H1 (cell line): ENCODE measurements around the gene CASTOR1. TPM values are rescaled to one million over a fixed set of nuclear protein-coding genes. Genes with fewer than 3 reads are reported as not detected.
A peak's percentile ranks its signal among the peaks of the same experiment; 100 is the strongest.

Source experiments
- CTCF ChIA-PET: fragments of 300-600 bp; sonication (Branson Sonifier 250); formaldehyde crosslinking; loops from one replicate; lab custom pipeline; 2021; ENCODE audit not compliant: partially characterized antibody; lab: Charles Lee
- POLR2A ChIA-PET: fragments of 300-600 bp; sonication (Branson Sonifier 250); formaldehyde crosslinking; loops from one replicate; lab custom pipeline; 2021; ENCODE audit warnings: inconsistent platforms; ENCODE audit not compliant: partially characterized antibody; lab: Charles Lee
- DNase-seq, 2 experiments: peaks; one replicate each; pipeline versions ENCODE4 v3.0.0 to v3.0.0-alpha.2; 2010 to 2022; ENCODE audit warnings: low spot score in 2 of 2, low read depth in 1 of 2, mixed read lengths in 1 of 2
- FAIRE-seq: peaks from 2 replicates; lab custom pipeline; 2011; peaks lifted over from hg19 to GRCh38; lab: Jason Lieb, UNC
- H2AFZ ChIP-seq: 2 replicates; pipeline ENCODE4 v1.8.1; 2012; ENCODE audit warnings: low read length, inconsistent platforms
- H2AK5ac ChIP-seq: 2 replicates; pipeline ENCODE4 v1.6.1; 2013; ENCODE audit warnings: low read depth, low read length
- H2BK120ac ChIP-seq: replicated peaks from 2 replicates; pipeline ENCODE3; 2013; ENCODE audit warnings: low read depth, low read length, inconsistent platforms
- H2BK12ac ChIP-seq: 2 replicates; pipeline ENCODE4 v1.6.1; 2013; ENCODE audit warnings: low read depth, low read length
- H2BK15ac ChIP-seq: 2 replicates; pipeline ENCODE4 v1.6.1; 2013; ENCODE audit warnings: low read length
- H2BK20ac ChIP-seq: 2 replicates; pipeline ENCODE4 v1.6.1; 2013; ENCODE audit warnings: low read length
- H2BK5ac ChIP-seq: 2 replicates; pipeline ENCODE4 v1.6.1; 2013; ENCODE audit warnings: low read depth, low read length
- H3K14ac ChIP-seq: 2 replicates; pipeline ENCODE4 v1.6.1; 2013; ENCODE audit warnings: inconsistent platforms; ENCODE audit not compliant: insufficient read length
- H3K18ac ChIP-seq: 2 replicates; pipeline ENCODE4 v1.6.1; 2013; ENCODE audit warnings: low read length; ENCODE audit errors: extremely low read depth
- H3K23ac ChIP-seq: 2 replicates; pipeline ENCODE4 v1.6.1; 2013; ENCODE audit warnings: inconsistent platforms; ENCODE audit not compliant: insufficient read length
- H3K23me2 ChIP-seq: 2 replicates; pipeline ENCODE4 v1.6.1; 2013; ENCODE audit warnings: low read depth, low read length
- H3K27ac ChIP-seq: 2 replicates; pipeline ENCODE4 v1.6.1; 2011; ENCODE audit warnings: low read depth, low read length, inconsistent platforms
- H3K27me3 ChIP-seq, 4 experiments: replicated peaks in 1 of 4; 1 replicate in 1 of 4; 2 replicates in 3 of 4; pipeline versions ENCODE4 v1.6.1 to v1.8.1; 2011 to 2013; ENCODE audit warnings: low read length in 3 of 4, mild to moderate bottlenecking in 3 of 4, inconsistent platforms in 2 of 4, mixed read lengths in 2 of 4, moderate library complexity in 1 of 4; ENCODE audit not compliant: control insufficient read depth in 3 of 4, insufficient read depth in 3 of 4; ENCODE audit errors: extremely low read depth in 1 of 4
- H3K36me3 ChIP-seq, 4 experiments: 2 replicates each; pipeline versions ENCODE4 v1.6.1 to v1.8.1; 2011 to 2013; ENCODE audit warnings: mild to moderate bottlenecking in 4 of 4, low read length in 3 of 4, moderate library complexity in 2 of 4, control low read depth in 1 of 4, inconsistent platforms in 1 of 4; ENCODE audit not compliant: insufficient read depth in 4 of 4, control insufficient read depth in 2 of 4
- H3K4ac ChIP-seq: replicated peaks from 2 replicates; pipeline ENCODE3; 2013; ENCODE audit warnings: low read length, low read depth, mixed read lengths, inconsistent platforms; ENCODE audit not compliant: insufficient read length
- H3K4me1 ChIP-seq, 4 experiments: replicated peaks in 1 of 4; 1 replicate in 1 of 4; 2 replicates in 3 of 4; pipeline versions ENCODE4 v1.6.1 to v1.8.1; 2011 to 2013; ENCODE audit warnings: low read length in 3 of 4, inconsistent platforms in 2 of 4, mixed read lengths in 1 of 4; ENCODE audit not compliant: insufficient read depth in 4 of 4, control insufficient read depth in 3 of 4
- H3K4me2 ChIP-seq, 2 experiments: 2 replicates each; pipeline versions ENCODE4 v1.6.1 to v1.8.1; 2011 to 2013; ENCODE audit warnings: low read depth in 2 of 2, low read length in 2 of 2, control low read depth in 1 of 2, inconsistent platforms in 1 of 2, mild to moderate bottlenecking in 1 of 2; ENCODE audit not compliant: insufficient read depth in 1 of 2
- H3K4me3 ChIP-seq, 4 experiments: fragments of 200-600, 300-600 bp in 1 of 4; sonication (generic), shearing (Covaris generic), sonication (Bioruptor Twin) in 1 of 4; 2 replicates each; pipeline versions ENCODE4 v1.5.1 to v1.8.1; 2011 to 2016; ENCODE audit warnings: low read length in 4 of 4, low read depth in 3 of 4, control low read depth in 2 of 4, inconsistent platforms in 2 of 4, mild to moderate bottlenecking in 2 of 4, mixed read lengths in 1 of 4, moderate library complexity in 1 of 4; ENCODE audit not compliant: insufficient read depth in 2 of 4; ENCODE audit errors: extremely low read depth in 1 of 4
- H3K56ac ChIP-seq: replicated peaks from 2 replicates; pipeline ENCODE3; 2013; ENCODE audit warnings: low read depth, mild to moderate bottlenecking, mixed read lengths, low read length, inconsistent platforms; ENCODE audit not compliant: insufficient read length
- H3K79me1 ChIP-seq: 2 replicates; pipeline ENCODE4 v1.6.1; 2013; ENCODE audit warnings: low read depth, low read length, control low read depth
- H3K79me2 ChIP-seq, 2 experiments: 2 replicates each; pipeline versions ENCODE4 v1.6.1 to v1.8.1; 2012 to 2013; ENCODE audit warnings: low read length in 2 of 2, mild to moderate bottlenecking in 2 of 2, inconsistent platforms in 1 of 2; ENCODE audit not compliant: insufficient read depth in 2 of 2, control insufficient read depth in 1 of 2
- H3K9ac ChIP-seq, 4 experiments: replicated peaks in 1 of 4; 1 replicate in 1 of 4; 2 replicates in 3 of 4; pipeline versions ENCODE4 v1.6.1 to v1.8.1; 2011 to 2013; ENCODE audit warnings: low read depth in 3 of 4, low read length in 3 of 4, control low read depth in 2 of 4, mild to moderate bottlenecking in 2 of 4, moderate library complexity in 2 of 4, inconsistent platforms in 1 of 4; ENCODE audit errors: extremely low read depth in 1 of 4
- H3K9me3 ChIP-seq, 2 experiments: 2 replicates each; pipeline versions ENCODE4 v1.6.1 to v1.8.1; 2012 to 2013; ENCODE audit warnings: mild to moderate bottlenecking in 2 of 2, moderate library complexity in 2 of 2, control low read depth in 1 of 2, inconsistent platforms in 1 of 2, low read depth in 1 of 2, low read length in 1 of 2, mixed read lengths in 1 of 2; ENCODE audit not compliant: insufficient read depth in 2 of 2
- H4K20me1 ChIP-seq, 2 experiments: replicated peaks in 1 of 2; 2 replicates each; pipeline versions ENCODE3 to v1.8.1; 2011 to 2013; ENCODE audit warnings: inconsistent platforms in 2 of 2, low read length in 2 of 2, mild to moderate bottlenecking in 1 of 2; ENCODE audit not compliant: insufficient read depth in 2 of 2, control insufficient read depth in 1 of 2
- H4K5ac ChIP-seq: 2 replicates; pipeline ENCODE4 v1.6.1; 2013; ENCODE audit warnings: low read length, low read depth, mixed read lengths, inconsistent platforms; ENCODE audit not compliant: insufficient read length
- H4K8ac ChIP-seq: 2 replicates; pipeline ENCODE4 v1.8.0; 2013; ENCODE audit warnings: mild to moderate bottlenecking, moderate library complexity, low read length, inconsistent platforms; ENCODE audit not compliant: insufficient read depth; ENCODE audit errors: extremely low read depth
- H4K91ac ChIP-seq: replicated peaks from 2 replicates; pipeline ENCODE3; 2013; ENCODE audit warnings: low read length, mixed read lengths, inconsistent platforms; ENCODE audit not compliant: insufficient read length
- CTBP2 ChIP-seq: IDR thresholded peaks from 2 replicates; pipeline ENCODE4 v1.7.0; 2011; ENCODE audit warnings: borderline replicate concordance, mild to moderate bottlenecking, moderate library complexity, mixed read lengths, low read length; ENCODE audit not compliant: insufficient read depth, insufficient read length
- E2F6 ChIP-seq: IDR thresholded peaks from 2 replicates; pipeline ENCODE4 v1.6.1; 2012; ENCODE audit warnings: inconsistent platforms
- JUND ChIP-seq: IDR thresholded peaks from 2 replicates; pipeline ENCODE4 v1.6.1; 2011; ENCODE audit warnings: mild to moderate bottlenecking, improper control_type of control experiment, low read length
- MAX ChIP-seq: IDR thresholded peaks from 2 replicates; pipeline ENCODE4 v1.6.1; 2012; ENCODE audit warnings: inconsistent platforms
- NANOG ChIP-seq: IDR thresholded peaks from 2 replicates; pipeline ENCODE4 v1.6.1; 2011; ENCODE audit warnings: low read length, low read depth, mild to moderate bottlenecking, inconsistent platforms; ENCODE audit not compliant: insufficient read depth, poor library complexity, severe bottlenecking
- POU5F1 ChIP-seq: IDR thresholded peaks from 2 replicates; pipeline ENCODE4 v1.6.1; 2011; ENCODE audit warnings: low read depth, mild to moderate bottlenecking, low read length, moderate library complexity
- RXRA ChIP-seq: IDR thresholded peaks from 2 replicates; pipeline ENCODE4 v1.6.1; 2011; ENCODE audit warnings: low read depth, mild to moderate bottlenecking, low read length, moderate library complexity; ENCODE audit not compliant: insufficient read depth
- SIRT6 ChIP-seq: IDR thresholded peaks from one replicate; pipeline ENCODE4 v1.7.1; 2012; ENCODE audit warnings: low read length, inconsistent platforms
- SRF ChIP-seq: IDR thresholded peaks from 2 replicates; pipeline ENCODE4 v1.6.1; 2011; ENCODE audit warnings: mild to moderate bottlenecking, low read depth, low read length, moderate library complexity
- TAF7 ChIP-seq: optimal IDR thresholded peaks from 2 replicates; pipeline ENCODE3; 2011; ENCODE audit warnings: low read depth, mild to moderate bottlenecking, inconsistent platforms, low read length, moderate library complexity, borderline replicate concordance
- WGBS, 2 experiments: shearing (Covaris generic) in 1 of 2; methylation state at CpG; one replicate each; pipeline versions ENCODE4 v1.1.6 to v1.1.7; 2013 to 2015; ENCODE audit warnings: low lambda C conversion rate in 2 of 2, mixed read lengths in 2 of 2, inconsistent platforms in 1 of 2, low coverage in 1 of 2, missing lambda C conversion rate in 1 of 2; ENCODE audit not compliant: insufficient replicate concordance in 2 of 2, insufficient coverage in 1 of 2, insufficient read length in 1 of 2; ENCODE audit errors: extremely low coverage in 1 of 2, missing lambda C conversion rate in 1 of 2; 5-methylcytosine and 5-hydroxymethylcytosine counted together
- polyA plus RNA-seq, 7 experiments: library from polyadenylated mRNA; depleted of rRNA in 3 of 7; stranded (reverse) in 5 of 7; unstranded in 2 of 7; fragments of >200 nt in 5 of 7; fragments of 200-250 nt in 2 of 7; gene quantifications; 1 replicate in 5 of 7; 2 replicates in 1 of 7; 4 replicates in 1 of 7; pipeline versions ENCODE4 v1.2.1 to v1.2.3, GENCODE V29; 2011 to 2013; ENCODE audit warnings: missing spikeins in 2 of 7, mixed read lengths in 2 of 7
- total RNA-seq: library from RNA; stranded (reverse); fragmentation: NEBNext Ultra II Directional; extraction: Animal tissue kit (Norgen Biotek cat#: 25700); gene quantifications from 2 replicates; pipeline ENCODE4 v1.2.1, GENCODE V29; 2021

CASTOR1 gene
- total and polyA plus RNA-seq, 2 of the 8 experiments (the other 6 are each of a cell fraction or from before 2014, with no cell fraction given), result 10.3 to 36.0 TPM

GRCh38 chr22:30240541-30241417 is 48.5 kb downstream of the CASTOR1 start:
- no peak overlapping the region for H3K18ac ChIP-seq
- no peak overlapping the region for H3K56ac ChIP-seq
- H4K5ac ChIP-seq, result no peak overlapping the region
- H3K36me3 ChIP-seq, result 0 out of 8 replicates have a peak, but pooled peaks cover 0 to 5% (median 0%) of the 10 kb centered on the region in 4 experiments
- H4K20me1 ChIP-seq, result no peaks in the 10 kb centered on the region
- H3K4ac ChIP-seq, result no peak overlapping the region
- FAIRE-seq (no peak), DNase-seq (no peak)
- peaks cover 3% of the 10 kb centered on the region; the same call in 1 of the 2 replicates for H3K23me2 ChIP-seq
- H4K91ac ChIP-seq, result no peak overlapping the region
- no peak overlapping the region for H2BK5ac ChIP-seq
- no peaks in the 10 kb centered on the region for H3K9me3 ChIP-seq
- no peak overlapping the region for H3K4me2 ChIP-seq
- no peak overlapping the region for H2BK15ac ChIP-seq
- H3K23ac ChIP-seq, result no peak overlapping the region
- no peak overlapping the region for H3K4me3 ChIP-seq
- ChIA-PET CTCF (interaction anchor here (0.6 to 1.5 kb wide), 5 partner anchors 8 to 1412 kb away, joined by 3 to 5 read pairs (median 3); no protein-coding TSS in a partner anchor), POLR2A (interaction anchor here (0.7 to 1.3 kb wide), 2 partner anchors 10 to 26 kb away, joined by 3 read pairs; no protein-coding TSS in a partner anchor)
- H3K79me2 ChIP-seq, result no peaks in the 10 kb centered on the region
- no peaks in the 10 kb centered on the region for H3K27me3 ChIP-seq
- H3K14ac ChIP-seq, result no peak overlapping the region
- no peak overlapping the region for H2BK12ac ChIP-seq
- peaks cover 4% of the 10 kb centered on the region for H3K79me1 ChIP-seq
- H3K9ac ChIP-seq, result no peak overlapping the region
- H3K4me1 ChIP-seq, result peaks cover 4 to 20% (median 14%) of the 10 kb centered on the region in 4 experiments
- peak overlapping the region; percentile 1; the same call in 1 of the 2 replicates for H4K8ac ChIP-seq
- 95% methylated on average over 24 of the region's 24 CpGs; no CpG with 5 or more reads in 1 of the 2 experiments for WGBS, 2 experiments
- no peak overlapping the region for H2BK120ac ChIP-seq
- H2AFZ ChIP-seq, result no peak overlapping the region
- peak overlapping the region; percentile 82; the same call in 1 of the 2 replicates for H2AK5ac ChIP-seq
- H2BK20ac ChIP-seq, result no peak overlapping the region
- no peak overlapping the region for H3K27ac ChIP-seq
- TF ChIP-seq SRF, result no peak
- TF ChIP-seq NANOG, result no peak
- no peak for TF ChIP-seq RXRA
- TF ChIP-seq TAF7, result no peak
- no peak for TF ChIP-seq JUND
- peak; percentile 20; the same call in 1 of the 2 replicates for TF ChIP-seq MAX
- no peak for TF ChIP-seq POU5F1
- no peak for TF ChIP-seq CTBP2
- no peak for TF ChIP-seq SIRT6
- peak; percentile 84 for TF ChIP-seq E2F6
